ENCODE results near the gene DOCK3.
"Not testable (repeated sequence)": the region's sequence is repeated elsewhere in the genome, so short reads cannot be mapped to it uniquely, and the experiment has no call there.

The DOCK3 gene

GRCh38 chr3:51271172-51271571 lies 596.4 kb downstream of the DOCK3 start:
- no peak for DNase-seq

DNA sequence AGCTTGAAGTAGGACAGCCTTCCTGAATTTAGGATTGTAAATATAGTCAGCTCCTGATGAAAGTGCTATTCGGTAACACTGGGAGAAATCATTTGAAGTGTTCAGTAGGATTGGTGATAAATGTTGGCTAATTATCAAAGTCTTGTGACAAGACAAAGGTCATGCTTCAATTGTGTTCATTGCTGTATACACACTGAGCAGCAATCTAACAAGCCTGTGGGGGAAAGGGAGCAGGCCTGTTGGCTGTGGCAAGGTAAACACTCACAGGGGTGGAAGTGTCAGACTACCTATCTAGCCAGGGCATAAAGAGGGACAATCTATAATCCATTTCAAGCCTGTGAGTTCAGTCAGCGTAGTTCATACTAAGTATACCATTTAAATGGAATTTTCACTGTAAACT lies 599.3 kb downstream of the DOCK3 start:
- DNase-seq = no peak

DNA sequence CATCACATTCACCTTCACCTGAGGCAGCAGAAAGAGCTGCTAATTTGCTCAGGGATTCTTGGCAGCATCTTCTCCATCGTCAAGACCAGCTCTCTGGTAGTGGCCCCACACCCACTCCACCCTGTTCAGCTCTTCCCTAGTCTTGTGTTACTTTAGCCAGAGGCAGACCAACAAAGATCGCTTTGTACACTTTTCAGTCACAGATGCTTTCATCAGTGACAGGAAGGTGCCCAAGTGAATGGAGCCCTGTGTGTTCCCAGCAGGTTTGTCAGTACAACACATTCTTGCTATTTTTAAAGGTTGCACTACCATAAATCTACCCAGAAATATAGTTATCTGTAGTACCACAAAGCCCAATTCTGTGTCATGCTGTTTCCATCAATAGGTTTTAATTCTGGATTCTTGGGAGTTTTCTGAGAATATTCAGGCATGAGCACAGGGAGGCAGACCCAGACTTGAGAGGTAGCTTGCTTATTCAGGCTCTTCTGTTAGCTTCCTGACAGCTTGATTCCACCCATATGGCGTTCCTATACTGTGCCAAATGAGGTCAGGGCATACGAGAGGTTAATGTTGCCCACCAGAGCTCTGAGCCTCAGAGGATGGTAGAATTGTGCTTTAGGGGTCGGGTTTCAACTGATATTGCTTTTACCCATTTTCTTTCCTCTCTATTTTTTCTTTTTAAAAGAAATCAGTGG lies 600.5 kb downstream of the DOCK3 start:
- no peak for DNase-seq

GRCh38 chr3:51276046-51276445 lies 601.3 kb downstream of the DOCK3 start:
- DNase-seq = no peak

DNA sequence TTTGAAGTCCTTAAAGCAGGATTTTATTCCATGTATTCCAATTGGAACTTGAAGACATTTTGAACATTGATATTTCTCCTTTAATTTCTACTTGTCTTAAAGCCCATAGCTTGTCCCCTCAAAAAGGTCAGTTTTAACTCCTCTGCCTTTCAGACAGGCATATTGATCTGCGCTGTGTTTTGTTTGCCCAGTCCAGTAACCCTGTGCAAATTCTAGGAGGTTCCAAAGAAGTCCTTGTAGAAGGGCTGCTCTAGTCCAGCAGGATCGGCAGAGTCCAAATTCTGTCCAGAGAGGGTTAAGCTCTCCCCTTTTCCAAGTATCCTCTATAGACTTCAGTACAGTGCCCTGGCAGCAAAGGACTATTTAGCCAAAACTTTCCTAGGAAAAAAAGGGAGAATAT lies 604.7 kb downstream of the DOCK3 start:
- DNase-seq = no peak

GRCh38 chr3:51280176-51280575 lies 605.4 kb downstream of the DOCK3 start:
- no peak for DNase-seq

GRCh38 chr3:51282931-51283330 lies 608.2 kb downstream of the DOCK3 start:
- no peak for DNase-seq

DNA sequence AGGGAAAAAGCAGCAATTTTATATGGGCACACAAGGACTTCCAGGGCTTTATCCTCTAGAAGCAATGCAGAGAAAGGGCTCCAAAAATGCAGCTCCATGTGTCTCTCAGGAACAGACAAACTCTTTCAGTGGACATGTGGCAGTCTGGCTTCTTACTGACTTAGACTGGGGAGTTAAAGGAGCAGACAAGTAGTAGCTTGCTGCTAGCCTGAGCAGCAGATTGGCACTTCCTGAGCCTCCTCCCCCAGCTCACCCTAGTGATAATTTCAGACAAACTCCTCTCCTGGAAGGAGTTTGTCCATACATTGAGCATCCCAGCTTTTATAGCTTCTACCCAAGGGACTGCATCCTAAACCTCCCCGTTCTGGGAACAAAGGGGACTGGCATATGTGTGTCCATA lies 608.7 kb downstream of the DOCK3 start:
- DNase-seq = no peak

GRCh38 chr3:51295625-51296024 lies 620.9 kb downstream of the DOCK3 start:
- DNase-seq = no peak

DNA sequence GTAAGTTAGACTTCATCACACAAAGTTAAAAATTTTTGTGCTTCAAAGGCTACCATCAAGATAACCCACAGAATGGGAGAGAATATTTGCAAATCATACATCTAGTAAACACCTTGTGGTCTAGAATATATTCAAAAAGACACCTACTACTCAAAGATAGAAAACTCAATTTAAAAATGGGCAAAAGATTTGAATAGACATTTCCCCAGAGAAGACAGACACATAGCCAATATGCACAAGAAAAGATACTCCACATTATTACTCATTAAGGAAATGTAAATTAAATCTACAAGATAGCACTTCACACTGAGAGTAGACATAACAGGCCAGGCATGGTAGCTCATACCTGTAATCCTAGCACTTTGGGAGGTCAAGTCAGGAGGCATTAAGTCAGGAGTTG lies 622.6 kb downstream of the DOCK3 start:
- no peak for DNase-seq

DNA sequence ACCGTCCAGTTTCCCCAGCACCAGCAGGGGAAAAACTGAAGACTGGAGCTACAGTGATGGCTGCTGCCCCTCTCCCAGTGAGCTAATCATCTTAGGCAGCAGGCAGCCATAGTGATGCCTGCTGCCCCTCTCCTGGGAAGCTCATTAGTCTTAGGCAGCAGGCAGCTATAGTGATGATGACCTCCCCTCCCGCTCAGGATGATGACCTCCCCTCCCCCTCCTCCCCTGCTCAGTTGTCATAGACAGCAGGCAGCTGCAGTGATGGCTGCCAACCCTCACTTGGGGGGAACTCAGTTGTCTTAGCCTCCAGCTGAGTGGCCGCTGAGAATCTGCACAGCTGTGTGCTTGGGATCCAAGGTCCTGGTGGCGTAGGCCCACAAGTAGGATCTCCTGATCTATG lies 629.5 kb downstream of the DOCK3 start:
- DNase-seq = no peak

DNA sequence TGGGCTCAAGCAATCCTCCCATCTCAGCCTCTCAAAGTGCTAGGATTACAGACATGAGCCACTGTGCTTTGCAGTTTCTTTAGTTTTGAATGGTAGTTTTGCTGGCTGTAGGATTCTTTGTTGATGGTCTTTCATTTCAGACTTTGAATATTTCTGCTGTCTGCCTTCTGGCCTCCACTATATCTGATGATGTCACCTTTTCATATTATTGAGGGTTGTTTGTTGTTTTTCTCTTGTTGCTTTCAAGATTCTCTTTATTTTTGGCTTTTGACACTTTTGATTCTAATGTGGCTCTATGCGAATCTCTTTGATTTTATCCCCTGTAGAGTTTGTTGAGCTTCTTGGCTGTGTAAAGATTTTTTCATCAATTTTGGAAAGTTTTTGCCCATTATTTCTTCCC lies 631.4 kb downstream of the DOCK3 start:
- DNase-seq = no peak

DNA sequence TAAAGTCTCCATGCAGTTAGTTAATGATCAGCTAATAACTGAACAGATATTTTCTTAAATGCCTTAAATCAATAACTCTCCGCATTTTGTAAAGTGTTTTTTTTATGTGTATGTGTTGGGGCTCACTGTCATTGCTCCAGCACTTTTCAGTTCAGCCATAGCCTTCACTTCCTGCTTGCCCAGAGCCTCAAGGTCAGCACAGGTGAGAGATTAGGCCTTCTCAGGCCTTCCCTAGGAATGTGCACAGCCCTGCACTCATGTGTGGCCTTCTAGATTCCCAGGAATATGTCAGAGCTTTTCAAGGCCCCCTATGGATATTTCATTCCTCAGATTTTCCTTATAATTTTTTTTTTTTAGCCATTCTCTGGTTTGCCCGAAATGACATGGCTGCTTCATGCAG lies 632.7 kb downstream of the DOCK3 start:
- no peak for DNase-seq

DNA sequence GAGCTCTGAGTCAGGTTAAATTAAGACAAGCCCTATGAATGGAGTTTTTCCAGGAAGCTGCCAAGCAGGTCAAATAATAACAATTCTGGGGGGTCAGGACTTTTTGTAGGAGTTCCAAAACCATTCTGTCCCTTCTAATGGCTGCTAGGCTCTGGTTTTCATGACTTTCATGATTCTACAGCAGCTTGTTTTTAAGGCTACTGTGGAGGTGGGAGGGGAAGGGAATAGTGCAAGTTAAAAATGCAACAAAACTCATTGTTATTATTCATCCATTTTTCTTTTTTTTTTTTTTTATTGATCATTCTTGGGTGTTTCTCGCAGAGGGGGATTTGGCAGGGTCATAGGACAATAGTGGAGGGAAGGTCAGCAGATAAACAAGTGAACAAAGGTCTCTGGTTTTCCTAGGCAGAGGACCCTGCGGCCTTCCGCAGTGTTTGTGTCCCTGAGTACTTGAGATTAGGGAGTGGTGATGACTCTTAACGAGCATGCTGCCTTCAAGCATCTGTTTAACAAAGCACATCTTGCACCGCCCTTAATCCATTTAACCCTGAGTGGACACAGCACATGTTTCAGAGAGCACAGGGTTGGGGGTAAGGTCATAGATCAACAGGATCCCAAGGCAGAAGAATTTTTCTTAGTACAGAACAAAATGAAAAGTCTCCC lies 633.3 kb downstream of the DOCK3 start:
- not testable (repeated sequence) for DNase-seq

DNA sequence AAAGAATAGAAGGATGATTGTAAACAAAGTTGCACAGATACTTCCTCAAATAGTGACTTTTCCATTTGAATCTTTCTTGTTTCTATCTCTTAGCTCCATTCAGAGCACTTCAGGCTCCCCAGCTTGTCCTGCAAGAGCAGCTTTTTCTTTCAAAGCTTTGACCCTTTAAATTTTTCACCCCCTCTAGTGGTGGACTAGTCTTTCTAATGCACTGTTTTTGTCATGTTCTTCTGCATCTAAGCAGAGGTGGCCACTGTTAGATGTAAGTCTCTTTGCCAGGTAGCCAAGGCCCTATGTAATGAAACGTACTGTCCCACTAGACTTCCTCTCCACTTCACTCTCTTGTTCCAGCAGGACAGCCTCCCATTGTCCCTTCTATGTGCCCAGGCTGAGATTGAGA lies 636.3 kb downstream of the DOCK3 start:
- DNase-seq = no peak

- no peak for DNase-seq
Measured at GRCh38 chr3:51328206-51328605, 653.5 kb downstream of the DOCK3 start.

DNA sequence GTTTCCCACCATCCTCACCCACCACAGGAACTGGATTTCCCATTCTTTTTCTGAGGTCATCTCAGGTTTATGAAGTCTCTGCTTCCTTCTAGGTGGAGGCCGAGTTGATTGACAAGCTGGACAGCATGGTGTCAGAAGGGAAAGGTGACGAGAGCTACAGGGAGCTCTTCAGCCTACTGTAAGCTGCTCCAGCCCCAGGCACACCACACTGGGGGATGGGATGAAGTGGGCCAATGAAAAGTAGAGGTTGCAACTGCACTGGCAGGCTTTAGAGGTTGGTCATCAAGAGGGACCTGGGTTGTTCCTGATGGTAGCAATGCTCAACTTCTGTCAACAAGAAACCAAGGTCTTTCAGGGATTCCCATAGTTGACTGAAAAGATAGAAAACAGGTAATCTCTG lies 655.3 kb downstream of the DOCK3 start:
- DNase-seq = no peak

GRCh38 chr3:51332156-51332555 lies 657.4 kb downstream of the DOCK3 start:
- no peak for DNase-seq

DNA sequence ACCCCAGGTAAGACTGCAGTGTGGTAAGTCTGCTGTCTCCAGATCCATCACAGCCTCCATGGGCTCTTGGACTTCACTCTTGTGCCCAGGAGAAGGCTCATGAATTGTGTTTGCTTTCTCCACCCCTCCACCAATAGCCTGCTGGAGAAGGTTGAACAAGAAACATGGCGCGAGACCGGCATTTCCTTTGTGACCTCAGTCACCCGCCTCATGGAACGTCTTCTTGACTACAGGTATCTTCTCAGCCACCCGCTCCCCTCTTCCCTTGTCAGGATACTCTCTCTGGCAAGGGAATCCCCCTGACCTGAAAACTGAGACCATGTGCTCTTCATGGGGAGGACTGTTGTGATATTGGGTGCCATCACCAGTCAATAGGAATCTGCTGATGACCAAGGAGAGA lies 658.3 kb downstream of the DOCK3 start:
- no peak for DNase-seq

- no peak for DNase-seq
Measured at GRCh38 chr3:51336261-51336660, 661.5 kb downstream of the DOCK3 start.

- no peak for DNase-seq
Measured at GRCh38 chr3:51337666-51338065, 662.9 kb downstream of the DOCK3 start.

- DNase-seq = no peak
Measured at GRCh38 chr3:51338632-51339031, 663.9 kb downstream of the DOCK3 start.

- no peak for DNase-seq
Measured at GRCh38 chr3:51340013-51340829, 665.5 kb downstream of the DOCK3 start.

GRCh38 chr3:51340989-51341636 lies 666.4 kb downstream of the DOCK3 start:
- no peak for DNase-seq
